ENCODE results near the gene LZTFL1. TPM values are rescaled to one million over a fixed set of nuclear protein-coding genes. Genes with fewer than 3 reads are reported as not detected.

Gene LZTFL1
- total RNA-seq, 4 donors from 2014 or later = 39.5 to 56.5 (median 51.4) TPM

GRCh38 chr3:45880725-45881077 lies 38.8 kb upstream of the LZTFL1 start:
- DNase-seq = no peak
- TF ChIP-seq POLR2A (IDR thresholded peaks at IDR 0.05) = no peak
- TF ChIP-seq CTCF (IDR thresholded peaks at IDR 0.05) = no peak
- 80 to 88% methylated on average over 3 of the region's 3 CpGs for WGBS, 2 donors
- Histone ChIP-seq H3K9me3 (no peaks in the 10 kb centered on the region), H3K27ac (no peak overlapping the region), H3K4me3 (replicated peaks in 1 of 3) (no peak overlapping the region), H3K4me1 (no peaks in the 10 kb centered on the region), H3K27me3 (no peaks in the 10 kb centered on the region), H3K36me3 (no peaks in the 10 kb centered on the region)
- intact Hi-C loops (cut with DNase I) = no loop called here

GRCh38 chr3:45878124-45878523 lies 36.2 kb upstream of the LZTFL1 start:
- H3K36me3 ChIP-seq = no peaks in the 10 kb centered on the region
- DNase-seq = no peak
- intact Hi-C loops (cut with DNase I) = no loop called here
- H3K4me1 ChIP-seq = no peaks in the 10 kb centered on the region
- no peak overlapping the region for H3K27ac ChIP-seq
- no peaks in the 10 kb centered on the region for H3K27me3 ChIP-seq
- 91 to 92% methylated on average over 2 of the region's 2 CpGs for WGBS, 2 donors
- no peak overlapping the region for H3K4me3 ChIP-seq (replicated peaks in 1 of 3)
- no peaks in the 10 kb centered on the region for H3K9me3 ChIP-seq
- TF ChIP-seq POLR2A (IDR thresholded peaks at IDR 0.05) (no peak), CTCF (IDR thresholded peaks at IDR 0.05) (no peak)

GRCh38 chr3:45874677-45875346 lies 32.9 kb upstream of the LZTFL1 start:
- Histone ChIP-seq H3K36me3 (no peaks in the 10 kb centered on the region), H3K4me3 (replicated peaks in 1 of 3) (no peak overlapping the region), H3K9me3 (no peaks in the 10 kb centered on the region), H3K27me3 (no peaks in the 10 kb centered on the region), H3K4me1 (no peaks in the 10 kb centered on the region), H3K27ac (no peak overlapping the region)
- TF ChIP-seq CTCF (IDR thresholded peaks at IDR 0.05) (no peak), POLR2A (IDR thresholded peaks at IDR 0.05) (no peak)
- intact Hi-C loops (cut with DNase I) = no loop called here
- no peak for DNase-seq
- 78 to 83% methylated on average over 5 of the region's 5 CpGs for WGBS, 2 donors

- Histone ChIP-seq H3K36me3 (no peaks in the 10 kb centered on the region), H3K4me1 (no peaks in the 10 kb centered on the region), H3K4me3 (replicated peaks in 1 of 3) (no peak overlapping the region), H3K9me3 (no peaks in the 10 kb centered on the region), H3K27ac (no peak overlapping the region), H3K27me3 (no peaks in the 10 kb centered on the region)
- 92 to 94% methylated on average over 4 of the region's 4 CpGs for WGBS, 2 donors
- intact Hi-C loops (cut with DNase I) = no loop called here
- DNase-seq = no peak
- TF ChIP-seq POLR2A (IDR thresholded peaks at IDR 0.05) (no peak), CTCF (IDR thresholded peaks at IDR 0.05) (no peak)
Measured at GRCh38 chr3:45873638-45874037, 31.7 kb upstream of the LZTFL1 start.

- H3K4me1 ChIP-seq = no peaks in the 10 kb centered on the region
- no peaks in the 10 kb centered on the region for H3K9me3 ChIP-seq
- intact Hi-C loops (cut with DNase I) = no loop called here
- no peak overlapping the region for H3K4me3 ChIP-seq (replicated peaks in 1 of 3)
- H3K27me3 ChIP-seq = no peaks in the 10 kb centered on the region
- no peak for DNase-seq
- no peak overlapping the region for H3K27ac ChIP-seq
- H3K36me3 ChIP-seq = no peaks in the 10 kb centered on the region
- TF ChIP-seq CTCF (IDR thresholded peaks at IDR 0.05) (no peak), POLR2A (IDR thresholded peaks at IDR 0.05) (no peak)
Measured at GRCh38 chr3:45873036-45873435, 31.1 kb upstream of the LZTFL1 start.
